Kidney (tissue), 14 donors: Measurements from ENCODE around the gene RPS19. TPM values are rescaled to one million over a fixed set of nuclear protein-coding genes. Genes with fewer than 3 reads are reported as not detected.
"Not testable (repeated sequence)": the region's sequence is repeated elsewhere in the genome, so short reads cannot be mapped to it uniquely, and the experiment has no call there.

ENCODE experiments used
- DNase-seq, 5 donors: peaks; one replicate each; pipeline ENCODE4 v3.0.0-alpha.2; 2013 to 2020
- FAIRE-seq: peaks from 2 replicates; lab custom pipeline; 2012; peaks lifted over from hg19 to GRCh38; lab: Jason Lieb, UNC
- H3K27ac ChIP-seq, 2 donors: one replicate each; pipeline ENCODE4 v1.7.0; 2013; ENCODE audit warnings: low read depth in 2 of 2, low read length in 2 of 2, inconsistent platforms in 1 of 2
- H3K27me3 ChIP-seq: one replicate; pipeline ENCODE4 v1.7.1; 2013; ENCODE audit warnings: low read length, inconsistent platforms; ENCODE audit not compliant: control insufficient read depth, insufficient read depth
- H3K36me3 ChIP-seq, 3 donors: one replicate each; pipeline versions ENCODE4 v1.7.0 to v1.7.1; 2013; ENCODE audit warnings: low read length in 3 of 3, control low read depth in 1 of 3, inconsistent platforms in 1 of 3; ENCODE audit not compliant: insufficient read depth in 3 of 3, control insufficient read depth in 2 of 3
- H3K4me1 ChIP-seq, 3 donors: one replicate each; pipeline versions ENCODE4 v1.7.0 to v1.7.1; 2013; ENCODE audit warnings: low read length in 3 of 3, inconsistent platforms in 1 of 3, low read depth in 1 of 3; ENCODE audit not compliant: control insufficient read depth in 2 of 3, insufficient read depth in 2 of 3
- H3K4me3 ChIP-seq, 3 donors: one replicate each; pipeline versions ENCODE4 v1.7.0 to v1.8.1; 2013; ENCODE audit warnings: low read length in 3 of 3, control low read depth in 1 of 3, inconsistent platforms in 1 of 3
- H3K9ac ChIP-seq, 3 donors: one replicate each; pipeline versions ENCODE4 v1.7.0 to v1.7.1; 2013; ENCODE audit warnings: low read length in 3 of 3, control low read depth in 1 of 3, inconsistent platforms in 1 of 3
- H3K9me3 ChIP-seq, 3 donors: one replicate each; pipeline versions ENCODE4 v1.7.0 to v1.7.1; 2013; ENCODE audit warnings: low read length in 3 of 3, control low read depth in 1 of 3, inconsistent platforms in 1 of 3; ENCODE audit not compliant: control insufficient read depth in 2 of 3, insufficient read depth in 1 of 3
- CTCF ChIP-seq: IDR thresholded peaks from 3 replicates; pipeline ENCODE4 v1.5.1; 2012; ENCODE audit warnings: mild to moderate bottlenecking, moderate library complexity, borderline replicate concordance; ENCODE audit not compliant: insufficient read depth; ENCODE audit errors: extremely low read depth
- intact Hi-C: fragments of 100-400 bp; cut with DNase I; formaldehyde crosslinking; loops from one replicate; pipeline ENCODE4 v1.11.1; 2022
- polyA plus RNA-seq: library from polyadenylated mRNA; stranded (reverse); fragments of 350-450 nt; fragmentation: Illumina TruSeq; extraction: RNeasy Lipid Tissue Mini Kit (QIAGEN cat#74804); gene quantifications from one replicate; pipeline ENCODE4 v1.2.3, GENCODE V29; 2014; ENCODE audit warnings: low read depth, low replicate concordance; ENCODE audit not compliant: insufficient read depth
- total RNA-seq: library from RNA; stranded (reverse); fragmentation: NEBNext Ultra II Directional; extraction: Animal tissue kit (Norgen Biotek cat#: 25700); gene quantifications from one replicate; pipeline ENCODE4 v1.2.1, GENCODE V29; 2021
- donor health status: control.
- donor health status: control.
- donor health status: control.
- donor health status: control.
- donor health status: control.
- donor health status: DM: yes; HTN: yes; CAD: no.
- donor health status: Normal renal cell carcinoma (clear cell type).

Gene RPS19
- total and polyA plus RNA-seq, 2 donors from 2014 or later = 1,433 to 2,116 TPM

DNA sequence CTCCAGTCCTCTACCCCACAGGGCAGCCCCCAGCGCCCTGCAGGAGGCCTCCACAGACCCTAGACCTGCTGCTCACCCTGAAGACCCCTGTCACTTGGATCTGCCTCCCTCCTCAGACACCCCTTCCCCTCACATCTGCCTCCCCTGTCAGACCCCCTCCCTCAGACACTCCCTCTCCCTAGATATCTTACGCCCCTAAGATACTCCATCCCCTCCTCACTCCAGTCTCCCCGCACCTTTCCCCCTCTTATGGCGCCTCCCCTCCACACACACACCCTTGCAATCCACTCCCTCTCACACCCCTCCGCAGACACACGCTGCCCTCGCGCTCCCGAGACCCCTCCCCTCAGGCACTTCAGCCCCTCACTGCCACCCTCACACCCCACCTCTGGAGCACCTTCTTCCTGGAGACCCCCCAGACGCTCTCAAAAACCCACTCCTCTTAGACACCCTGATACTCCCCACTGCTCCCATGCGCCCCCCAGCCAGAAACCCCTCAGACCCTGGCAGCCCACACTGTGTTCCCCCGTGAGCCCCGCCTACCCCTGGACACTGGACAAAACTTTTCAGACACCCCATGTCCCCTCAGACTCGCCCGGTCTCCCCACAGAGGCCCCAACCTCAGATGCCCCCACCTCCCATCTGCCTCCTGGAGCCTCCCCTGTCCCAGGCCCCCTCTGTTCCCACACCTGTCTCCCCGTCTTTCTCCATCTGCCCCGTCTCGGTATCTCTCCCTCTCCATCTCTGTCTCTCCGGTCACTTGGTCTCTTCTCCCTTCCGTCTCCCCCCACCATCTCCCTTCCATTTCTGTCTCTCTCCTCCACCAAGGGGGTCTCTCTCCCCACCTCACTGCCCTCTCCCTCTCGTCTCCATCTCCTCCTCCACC lies 53.7 kb downstream of the RPS19 start:
- no peaks in the 10 kb centered on the region for H3K4me1 ChIP-seq
- no peaks in the 10 kb centered on the region for H3K9me3 ChIP-seq
- TF ChIP-seq CTCF = no peak
- DNase-seq = no peak
- H3K9ac ChIP-seq = no peak overlapping the region
- intact Hi-C loops = no loop called here
- H3K27me3 ChIP-seq = peaks cover 55% of the 10 kb centered on the region
- no peak overlapping the region for H3K27ac ChIP-seq
- FAIRE-seq = no peak
- no peaks in the 10 kb centered on the region for H3K36me3 ChIP-seq
- no peak overlapping the region for H3K4me3 ChIP-seq

DNA sequence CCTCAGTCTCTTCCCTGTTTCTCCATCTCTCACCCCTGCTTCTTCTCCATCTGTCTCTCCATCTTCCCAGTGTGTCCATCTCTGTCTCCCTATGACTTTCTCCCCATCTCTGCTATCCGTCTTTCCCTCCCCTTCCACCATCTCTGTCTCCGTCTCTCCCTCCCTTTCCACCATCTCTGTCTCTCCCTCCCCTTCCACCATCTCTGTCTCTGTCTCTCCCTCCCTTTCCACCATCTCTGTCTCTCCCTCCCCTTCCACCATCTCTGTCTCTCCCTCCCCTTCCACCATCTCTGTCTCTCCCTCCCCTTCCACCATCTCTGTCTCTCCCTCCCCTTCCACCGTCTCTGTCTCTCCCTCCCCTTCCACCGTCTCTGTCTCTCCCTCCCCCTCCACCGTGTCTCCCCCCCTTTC lies 54.4 kb downstream of the RPS19 start:
- H3K27ac ChIP-seq, H3K4me1 ChIP-seq, DNase-seq, H3K9ac ChIP-seq, FAIRE-seq, intact Hi-C loops, H3K9me3 ChIP-seq, H3K4me3 ChIP-seq, H3K36me3 ChIP-seq: not testable (repeated sequence)
- H3K27me3 ChIP-seq = peaks cover 59% of the 10 kb centered on the region

GRCh38 chr19:41915021-41915775 lies 55.1 kb downstream of the RPS19 start:
- peaks cover 62% of the 10 kb centered on the region for H3K27me3 ChIP-seq
- peaks cover 0 to 4% (median 0%) of the 10 kb centered on the region in 3 donors for H3K9me3 ChIP-seq
- H3K4me3 ChIP-seq = no peak overlapping the region
- DNase-seq = peak in 1 of 5 donors; percentile 26
- no peak for FAIRE-seq
- intact Hi-C loops = no loop called here
- no peaks in the 10 kb centered on the region for H3K36me3 ChIP-seq
- TF ChIP-seq CTCF = no peak
- no peak overlapping the region for H3K27ac ChIP-seq
- H3K4me1 ChIP-seq = no peaks in the 10 kb centered on the region
- no peak overlapping the region for H3K9ac ChIP-seq

GRCh38 chr19:41915776-41916414 lies 55.8 kb downstream of the RPS19 start:
- Histone ChIP-seq H3K27me3 (peaks cover 64% of the 10 kb centered on the region), H3K36me3 (no peaks in the 10 kb centered on the region), H3K4me3 (no peak overlapping the region), H3K9me3 (peaks cover 0 to 4% (median 0%) of the 10 kb centered on the region in 3 donors), H3K9ac (no peak overlapping the region), H3K27ac (no peak overlapping the region), H3K4me1 (no peaks in the 10 kb centered on the region)
- intact Hi-C loops = no loop called here
- DNase-seq (no peak), FAIRE-seq (no peak)
- no peak for TF ChIP-seq CTCF
